Gastroesophageal sphincter (tissue), 4 donors: ENCODE measurements around the gene NEURL1. TPM values are rescaled to one million over a fixed set of nuclear protein-coding genes. Genes with fewer than 3 reads are reported as not detected.

Experiments used
- ATAC-seq: fragments of 150-250 bp; one replicate; pipeline ENCODE4 v1.9.1; 2016; ENCODE audit warnings: mild to moderate bottlenecking, moderate library complexity
- H3K27ac ChIP-seq, 4 donors: fragments of 200-600 bp; sonication (generic) in 3 of 4; 1 replicate in 3 of 4; 2 replicates in 1 of 4; pipeline ENCODE4 v1.5.1; 2016 to 2019
- H3K27me3 ChIP-seq: fragments of 200-600 bp; sonication (generic); one replicate; pipeline ENCODE4 v1.5.1; 2019
- H3K36me3 ChIP-seq, 2 donors: fragments of 200-600 bp; sonication (generic); one replicate each; pipeline ENCODE4 v1.5.1; 2019; ENCODE audit warnings: control low read depth in 1 of 2
- H3K4me1 ChIP-seq, 3 donors: fragments of 200-600 bp; sonication (generic); 1 replicate in 2 of 3; 2 replicates in 1 of 3; pipeline ENCODE4 v1.5.1; 2016 to 2019; ENCODE audit warnings: control low read depth in 2 of 3
- H3K4me3 ChIP-seq, 2 donors: fragments of 200-600 bp; sonication (generic); one replicate each; pipeline ENCODE4 v1.5.1; 2019; ENCODE audit warnings: mild to moderate bottlenecking in 1 of 2, moderate library complexity in 1 of 2
- H3K9me3 ChIP-seq, 3 donors: fragments of 200-600 bp; sonication (generic); one replicate each; pipeline ENCODE4 v1.5.1; 2017 to 2019; ENCODE audit warnings: control low read depth in 2 of 3
- CTCF ChIP-seq, 4 experiments: fragments of 200-600 bp in 2 of 4; fragments of 450-650 bp in 2 of 4; sonication (generic) in 1 of 4; IDR thresholded peaks; one replicate each; pipeline ENCODE4 v1.5.1; 2017 to 2019; ENCODE audit warnings: antibody characterized with exemption in 4 of 4, mild to moderate bottlenecking in 2 of 4, moderate library complexity in 2 of 4
- EP300 ChIP-seq: sonication (generic); formaldehyde crosslinking; IDR thresholded peaks from one replicate; pipeline ENCODE4 v1.6.1; 2017; ENCODE audit warnings: antibody characterized with exemption, mild to moderate bottlenecking
- POLR2A ChIP-seq, 2 donors: fragments of 450-650 bp; IDR thresholded peaks; one replicate each; pipeline ENCODE4 v1.6.1; 2017; ENCODE audit warnings: antibody characterized with exemption in 2 of 2, mild to moderate bottlenecking in 2 of 2, moderate library complexity in 1 of 2
- POLR2AphosphoS5 ChIP-seq: sonication (generic); formaldehyde crosslinking; IDR thresholded peaks from one replicate; pipeline ENCODE4 v1.6.1; 2017; ENCODE audit warnings: antibody characterized with exemption
- WGBS, 2 donors: methylation state at CpG; one replicate each; pipeline ENCODE4 v1.1.5; 2018; ENCODE audit warnings: low coverage in 1 of 2; 5-methylcytosine and 5-hydroxymethylcytosine counted together
- total RNA-seq, 4 donors: library from RNA; depleted of rRNA; stranded (reverse); fragments of >200 nt; gene quantifications; one replicate each; pipeline ENCODE4 v1.1.0, GENCODE V29; 2016

NEURL1 gene
- total RNA-seq, 4 donors from 2014 or later: 0.15 to 0.27 (median 0.19) TPM; not detected in 1

GRCh38 chr10:103638948-103639347 is 145.4 kb downstream of the NEURL1 start:
- peak overlapping the region in 3 of 4 donors; percentile 86 to 88 (median 88) for H3K27ac ChIP-seq
- no peaks in the 10 kb centered on the region for H3K9me3 ChIP-seq
- H3K27me3 ChIP-seq: no peaks in the 10 kb centered on the region
- H3K36me3 ChIP-seq: peaks cover 0 to 21% of the 10 kb centered on the region in 2 donors
- H3K4me3 ChIP-seq: no peak overlapping the region
- TF ChIP-seq POLR2AphosphoS5 (no peak), CTCF (IDR thresholded peaks at IDR 0.05) (no peak), EP300 (no peak), POLR2A (IDR thresholded peaks at IDR 0.05) (no peak)
- H3K4me1 ChIP-seq: peaks cover 8 to 93% (median 39%) of the 10 kb centered on the region in 3 donors
- ATAC-seq: no peak
- 53 to 57% methylated on average over 5 to 7 of the region's 8 CpGs for whole genome bisulfite sequencing, 2 donors

GRCh38 chr10:103640436-103641181 is 147.1 kb downstream of the NEURL1 start:
- no peak for ATAC-seq
- H3K36me3 ChIP-seq: peaks cover 0 to 10% of the 10 kb centered on the region in 2 donors

GRCh38 chr10:103641326-103641725 is 147.8 kb downstream of the NEURL1 start:
- peaks cover 8 to 100% (median 38%) of the 10 kb centered on the region in 3 donors for H3K4me1 ChIP-seq
- H3K27ac ChIP-seq: peak overlapping the region in 3 of 4 donors; percentile 10 to 88 (median 70)
- H3K4me3 ChIP-seq: no peak overlapping the region
- H3K36me3 ChIP-seq: peaks cover 0 to 11% of the 10 kb centered on the region in 2 donors
- H3K9me3 ChIP-seq: no peaks in the 10 kb centered on the region
- TF ChIP-seq POLR2A (IDR thresholded peaks at IDR 0.05) (no peak), POLR2AphosphoS5 (no peak), CTCF (IDR thresholded peaks at IDR 0.05) (no peak), EP300 (no peak)
- H3K27me3 ChIP-seq: no peaks in the 10 kb centered on the region
- ATAC-seq: no peak
- 89% methylated on average over 1 of the region's 4 CpGs; no CpG with 5 or more reads in 1 of the 2 donors for WGBS, 2 donors

More at GRCh38 chr10:103640436-103641181, 147.1 kb downstream of the NEURL1 start:
- H3K27me3 ChIP-seq: no peaks in the 10 kb centered on the region
- 29% methylated on average over 8 of the region's 11 CpGs; no CpG with 5 or more reads in 1 of the 2 donors for WGBS, 2 donors
- no peaks in the 10 kb centered on the region for H3K9me3 ChIP-seq
- H3K4me1 ChIP-seq: peaks cover 8 to 100% (median 39%) of the 10 kb centered on the region in 3 donors
- H3K27ac ChIP-seq: peak overlapping the region in 3 of 4 donors; percentile 10 to 88 (median 70)
- H3K4me3 ChIP-seq: no peak overlapping the region
- TF ChIP-seq POLR2AphosphoS5: peak; percentile 31
- no peak for TF ChIP-seq CTCF (IDR thresholded peaks at IDR 0.05)

Other genes starting within 250 kb of the NEURL1 start
- not detected for gene RPEL1, start 247.8 kb upstream of the NEURL1 start, total RNA-seq
- 1 to 10 TPM in 3 of 4 donors, under 1 TPM in 1; 0.31 to 1.8 (median 1.2) TPM for gene INA, start 216.6 kb upstream of the NEURL1 start, total RNA-seq
- 10 to 100 TPM; 11.7 to 19.1 (median 17.1) TPM for gene PCGF6, start 142.6 kb upstream of the NEURL1 start, total RNA-seq
- 1 to 10 TPM; 4.0 to 6.7 (median 4.3) TPM for gene TAF5, start 125.7 kb upstream of the NEURL1 start, total RNA-seq
- gene ATP5MK, start 97.2 kb upstream of the NEURL1 start, total RNA-seq: 100 to 1,000 TPM; 321 to 561 (median 470) TPM
- gene PDCD11, start 97.1 kb upstream of the NEURL1 start, total RNA-seq: 10 to 100 TPM; 14.3 to 21.7 (median 17.6) TPM
- 10 to 100 TPM; 30.8 to 69.3 (median 49.6) TPM for gene CALHM2, start 41.3 kb upstream of the NEURL1 start, total RNA-seq
- not detected for gene CALHM1, start 34.8 kb upstream of the NEURL1 start, total RNA-seq
- gene CALHM3, start 14.5 kb upstream of the NEURL1 start, total RNA-seq: not detected